Heart right ventricle (tissue), 16 donors: ENCODE measurements around the gene NRN1L. TPM values are rescaled to one million over a fixed set of nuclear protein-coding genes. Genes with fewer than 3 reads are reported as not detected.
"Not testable (repeated sequence)": the region's sequence is repeated elsewhere in the genome, so short reads cannot be mapped to it uniquely, and the experiment has no call there.

Experiments used
- ATAC-seq, 8 donors: fragments of 200-7000 bp; cut with Tn5 transposase; one replicate each; pipeline ENCODE4 v1.9.1; 2020; ENCODE audit warnings: mild to moderate bottlenecking in 8 of 8, moderate library complexity in 8 of 8, moderate number of reproducible peaks in 1 of 8
- DNase-seq, 2 donors: peaks; one replicate each; pipeline ENCODE4 v3.0.0-alpha.2; 2020
- H3K27ac ChIP-seq, 10 donors: fragments of 200-600 bp; sonication (generic) in 2 of 10; one replicate each; pipeline versions ENCODE4 v1.5.0 to v1.8.0; 2020 to 2022; ENCODE audit warnings: mild to moderate bottlenecking in 3 of 10
- H3K27me3 ChIP-seq, 7 donors: fragments of 200-600 bp; one replicate each; pipeline ENCODE4 v1.8.0; 2021 to 2022; ENCODE audit warnings: mild to moderate bottlenecking in 2 of 7
- H3K36me3 ChIP-seq, 9 donors: fragments of 200-600 bp; sonication (generic) in 1 of 9; one replicate each; pipeline versions ENCODE4 v1.5.0 to v1.8.0; 2020 to 2022; ENCODE audit warnings: mild to moderate bottlenecking in 2 of 9
- H3K4me1 ChIP-seq, 9 donors: fragments of 200-600 bp; sonication (generic) in 1 of 9; one replicate each; pipeline versions ENCODE4 v1.5.0 to v1.8.0; 2020 to 2022; ENCODE audit warnings: mild to moderate bottlenecking in 4 of 9
- H3K4me3 ChIP-seq, 10 donors: fragments of 200-600 bp; sonication (generic) in 2 of 10; one replicate each; pipeline versions ENCODE4 v1.5.0 to v1.8.0; 2020 to 2022; ENCODE audit warnings: mild to moderate bottlenecking in 7 of 10, moderate library complexity in 2 of 10
- H3K9me3 ChIP-seq, 11 donors: fragments of 200-600 bp in 10 of 11; sonication (generic) in 2 of 11; one replicate each; pipeline versions ENCODE4 v1.5.0 to v1.8.0; 2013 to 2022; ENCODE audit warnings: mild to moderate bottlenecking in 2 of 11, control low read depth in 1 of 11, moderate library complexity in 1 of 11
- CTCF ChIP-seq, 9 donors: fragments of 200-600 bp; sonication (generic) in 2 of 9; IDR thresholded peaks; one replicate each; pipeline versions ENCODE4 v1.5.0 to v1.8.0; 2021 to 2022; ENCODE audit warnings: antibody characterized with exemption in 9 of 9, mild to moderate bottlenecking in 5 of 9, moderate library complexity in 1 of 9
- WGBS, 2 donors: extraction: QIAGEN DNeasy Blood & Tissue Kit; methylation state at CpG; one replicate each; pipeline ENCODE4 v1.1.7; 2013; ENCODE audit warnings: inconsistent platforms in 1 of 2; 5-methylcytosine and 5-hydroxymethylcytosine counted together
- intact Hi-C, 10 donors: fragments of 100-400 bp; cut with DNase I; formaldehyde crosslinking; loops; one replicate each; pipeline versions ENCODE4 v1.11.1 to v1.14.2; 2022
- long read RNA-seq, 3 donors: library from polyadenylated mRNA; unstranded; transcript quantifications; one replicate each; pipeline ENCODE4 v2.0.0, GENCODE V29; 2020 to 2021
- polyA plus RNA-seq, 2 donors: library from polyadenylated mRNA; stranded (reverse); fragments of 200-250 nt; gene quantifications; one replicate each; pipeline ENCODE4 v1.2.3, GENCODE V29; 2013
- total RNA-seq, 10 donors: library from RNA; stranded (reverse); fragmentation: NEBNext Ultra II Directional in 3 of 10; extraction: Animal tissue kit (Norgen Biotek cat#: 25700) in 3 of 10; gene quantifications; one replicate each; pipeline versions ENCODE4 v1.2.1 to v1.2.4, GENCODE V29; 2021 to 2023
- donor health status: Arrhythmogenic right ventricular cardiomyopathy.
- donor health status: ischemic (EF 13 %, LVEDD 7.1; RV severe dilation, severe dysfunction).
- donor health status: healthy with polysubstance abuse.
- donor health status: DM: no; HTN: yes; CAD: no.
- donor health status: DM: no; HTN: no; CAD: no.
- donor health status: ischemic (EF 25% LVEDD 6.9; RV normal size, moderate dysfunction).
- donor health status: ischemic (EF 25% LVEDD 5.7; RV mildly dilated, moderate dysfunction).
- donor health status: healthy.
- donor health status: DM: yes; HTN: yes; CAD: no.
- donor health status: Ischemic cardiomyopathy.
- donor health status: ischemic (EF 35%, LVEDD 5.7; RV mildly dilated, moderate dysfunction).
- donor health status: nonischemic (EF 11% LVEDD 7.7; RV severe dilation, severe dysfunction).
- donor health status: DM: yes; HTN: yes; CAD: no.
- donor health status: PGD.
- donor health status: ischemic (EF 29% LVEDD 5.4; RV normal size, mild dysfunction).
- donor health status: nonischemic (EF 23%, LVEDD 6.1; RV moderate dilation, normal function).

Gene NRN1L
- total RNA-seq (1 to 10 TPM in 6 of 10 donors, not detected in 4; 1.1 to 2.7 (median 1.5) TPM), polyA plus RNA-seq (1 to 10 TPM; 1.8 to 4.0 TPM)
- long read RNA-seq, donor 1, partial matches to known transcripts, result 0 of 1 reads
- long read RNA-seq, donor 1, other reads (novel, unspliced or antisense), result 0 of 1 reads
- long read RNA-seq, donor 2, partial matches to known transcripts, result 0 of 1 reads
- long read RNA-seq, donor 2, other reads (novel, unspliced or antisense), result 1 of 1 reads
- long read RNA-seq, donor 3, result 0 reads

DNA sequence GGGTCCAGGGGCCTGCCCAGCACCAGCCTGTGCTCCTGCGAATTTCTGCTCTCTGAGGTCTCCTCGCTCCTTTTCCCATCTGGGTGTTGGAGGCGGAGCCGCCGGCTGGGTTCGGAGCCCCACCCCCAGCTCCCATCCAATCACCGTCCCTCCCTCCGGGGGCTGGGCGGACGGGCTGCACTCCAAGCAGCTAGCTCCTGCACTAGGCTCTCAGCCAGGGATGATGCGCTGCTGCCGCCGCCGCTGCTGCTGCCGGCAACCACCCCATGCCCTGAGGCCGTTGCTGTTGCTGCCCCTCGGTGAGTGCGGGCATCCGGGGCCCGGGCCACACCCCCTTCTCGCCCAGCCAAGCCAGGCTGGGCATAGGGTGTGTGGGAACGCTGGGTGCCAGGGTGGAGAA, at the start of gene NRN1L:
NRN1L (plus strand) TSS at position 202 of the 400 bp plus-strand sequence; CDS start at position 221, 19 bp downstream.
- peak within 1 kb of the TSS in 1 of 10 donors; percentile 9 for H3K4me3 ChIP-seq
- peak within 1 kb of the TSS in 7 of 10 donors; percentile 46 to 91 (median 80) for H3K27ac ChIP-seq
- no peak for TF ChIP-seq CTCF (IDR thresholded peaks at IDR 0.05)
- intact Hi-C loops, result loop anchor here (2.0 to 5.0 kb wide), 6 partner anchors 33 to 158 kb away; partner anchors contain the start of genes DDX28 (in 1 of the 10) and DUS2 (in 1 of the 10)
- H3K36me3 ChIP-seq, result peaks cover 0 to 73% (median 44%) of the 10 kb centered on the region in 9 donors
- DNase-seq (peak; percentile 91 to 92), ATAC-seq (peak; percentile 64 to 87 (median 82))
- H3K4me1 ChIP-seq, result peaks cover 19 to 54% (median 25%) of the 10 kb centered on the region in 9 donors
- no peaks in the 10 kb centered on the region for H3K27me3 ChIP-seq
- no peaks in the 10 kb centered on the region for H3K9me3 ChIP-seq
- WGBS, 2 donors, result 21 to 39% methylated on average over 22 of the region's 22 CpGs

GRCh38 chr16:67837190-67837589, 47.5 kb upstream of the NRN1L start:
- WGBS, 2 donors, result 91 to 93% methylated on average over 10 of the region's 10 CpGs
- H3K4me3 ChIP-seq, DNase-seq, H3K36me3 ChIP-seq, H3K27ac ChIP-seq, intact Hi-C loops, H3K9me3 ChIP-seq, H3K27me3 ChIP-seq, ATAC-seq: not testable (repeated sequence)
- peaks cover 3 to 24% (median 21%) of the 10 kb centered on the region in 9 donors for H3K4me1 ChIP-seq

DNA sequence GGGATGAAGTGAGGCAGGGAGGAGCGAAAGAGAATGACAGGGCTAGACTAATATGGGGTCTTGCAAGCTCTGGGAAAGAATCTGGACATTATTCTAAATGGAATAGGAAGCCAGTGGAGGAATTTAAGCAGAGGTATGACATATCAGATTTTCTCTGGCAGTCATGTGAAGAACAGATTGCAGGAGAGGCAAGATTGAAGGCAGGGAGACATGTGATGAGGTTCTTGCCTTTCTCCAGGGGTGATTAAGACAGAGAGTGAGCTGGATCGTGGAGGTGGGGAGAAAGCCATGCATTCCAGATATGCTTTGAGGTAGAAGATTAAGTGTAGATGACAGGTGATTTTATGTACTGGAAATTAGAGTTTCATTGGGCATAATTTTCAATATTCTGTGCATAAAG, 46.9 kb upstream of the NRN1L start:
- DNase-seq (no peak), ATAC-seq (no peak)
- no peaks in the 10 kb centered on the region for H3K27me3 ChIP-seq
- 86 to 89% methylated on average over 2 of the region's 2 CpGs for WGBS, 2 donors
- H3K9me3 ChIP-seq, result no peaks in the 10 kb centered on the region
- no peaks in the 10 kb centered on the region for H3K36me3 ChIP-seq
- intact Hi-C loops, result no loop called here
- H3K4me3 ChIP-seq, result no peak overlapping the region
- peaks cover 3 to 23% (median 17%) of the 10 kb centered on the region in 9 donors for H3K4me1 ChIP-seq
- no peak for TF ChIP-seq CTCF (IDR thresholded peaks at IDR 0.05)
- H3K27ac ChIP-seq, result no peak overlapping the region

GRCh38 chr16:67841198-67841815, 43.4 kb upstream of the NRN1L start:
- H3K4me3 ChIP-seq, result peak overlapping the region; percentile 54 to 96 (median 89)
- H3K4me1 ChIP-seq, result peaks cover 17 to 46% (median 42%) of the 10 kb centered on the region in 9 donors
- H3K9me3 ChIP-seq, result no peaks in the 10 kb centered on the region
- 39 to 47% methylated on average over 17 of the region's 17 CpGs for WGBS, 2 donors
- peak in 4 of 8 donors; percentile 1 to 5 (median 2) for ATAC-seq
- H3K27me3 ChIP-seq, result no peaks in the 10 kb centered on the region
- no peak for TF ChIP-seq CTCF (IDR thresholded peaks at IDR 0.05)
- no peaks in the 10 kb centered on the region for H3K36me3 ChIP-seq
- intact Hi-C loops, result loop anchor here in 5 of 10 donors (5.0 to 10.0 kb wide), 6 partner anchors 34 to 317 kb away; partner anchors contain the start of genes RANBP10 (in 2 of the 5), TSNAXIP1 (in 2 of the 5), CTCF (in 1 of the 5) and PSKH1 (in 1 of the 5)
- H3K27ac ChIP-seq, result peak overlapping the region; percentile 96 to 100 (median 100)
- DNase-seq, result no peak
